Smooth muscle cell (in vitro differentiated cells): ENCODE data around the gene RERE. TPM values are rescaled to one million over a fixed set of nuclear protein-coding genes. Genes with fewer than 3 reads are reported as not detected.

Experiments
- DNase-seq: peaks from one replicate; lab custom pipeline; 2025; ENCODE audit not compliant: unreplicated experiment; lab: John Stamatoyannopoulos, UW
- H2AFZ ChIP-seq: fragments of 200-600 bp; sonication (generic); 2 replicates; pipeline ENCODE4 v1.6.0; 2016; ENCODE audit warnings: antibody characterized with exemption, low read depth, mild to moderate bottlenecking
- H3F3A ChIP-seq: fragments of 200-600 bp; sonication (generic); 2 replicates; pipeline ENCODE4 v1.6.0; 2017; ENCODE audit warnings: antibody characterized with exemption, low read depth
- H3K27ac ChIP-seq: fragments of 200-600 bp; sonication (generic); 2 replicates; pipeline ENCODE4 v1.5.1; 2016; ENCODE audit warnings: low read depth, mild to moderate bottlenecking
- H3K27me3 ChIP-seq: fragments of 200-600 bp; sonication (generic); 2 replicates; pipeline ENCODE4 v1.6.1; 2016; ENCODE audit warnings: low read depth, mild to moderate bottlenecking
- H3K36me3 ChIP-seq: fragments of 200-600 bp; sonication (generic); 2 replicates; pipeline ENCODE4 v1.5.1; 2016; ENCODE audit warnings: low read depth
- H3K4me1 ChIP-seq: fragments of 200-600 bp; sonication (generic); 2 replicates; pipeline ENCODE4 v1.5.1; 2016; ENCODE audit warnings: low read depth
- H3K4me2 ChIP-seq: fragments of 200-600 bp; sonication (generic); 2 replicates; pipeline ENCODE4 v1.6.0; 2016; ENCODE audit warnings: mild to moderate bottlenecking
- H3K4me3 ChIP-seq: fragments of 200-600 bp; sonication (generic); 2 replicates; pipeline ENCODE4 v1.5.1; 2016; ENCODE audit warnings: mild to moderate bottlenecking
- H3K79me2 ChIP-seq: fragments of 200-600 bp; sonication (generic); 2 replicates; pipeline ENCODE4 v1.6.0; 2016; ENCODE audit warnings: low read depth, mild to moderate bottlenecking
- H3K9ac ChIP-seq: fragments of 200-600 bp; sonication (generic); 2 replicates; pipeline ENCODE4 v1.6.0; 2016; ENCODE audit warnings: low read depth
- H3K9me3 ChIP-seq: fragments of 200-600 bp; sonication (generic); replicated peaks from 2 replicates; pipeline ENCODE4 v1.5.1; 2016; ENCODE audit warnings: low read depth
- H4K20me1 ChIP-seq: fragments of 200-600 bp; sonication (generic); 2 replicates; pipeline ENCODE4 v1.6.0; 2016; ENCODE audit warnings: low read depth
- WGBS: methylation state at CpG from one replicate; pipeline ENCODE4 v1.1.7; 2016; ENCODE audit warnings: low lambda C conversion rate; 5-methylcytosine and 5-hydroxymethylcytosine counted together
- polyA plus RNA-seq: library from polyadenylated mRNA; unstranded; fragments of >200 nt; fragmentation: Nextera tagmentation; extraction: Ambion mirVana; gene quantifications from 2 replicates; pipeline ENCODE4 v1.2.1, GENCODE V29; 2016
- total RNA-seq: library from RNA; depleted of rRNA; stranded (reverse); fragments of >200 nt; gene quantifications from 2 replicates; pipeline ENCODE4 v1.2.3, GENCODE V29; 2014
- TF ChIP-seq, protein P1 (sequence below): fragments of 200-600 bp; sonication (generic); IDR thresholded peaks from 2 replicates; pipeline ENCODE4 v1.5.1; 2017; ENCODE audit warnings: borderline replicate concordance, mild to moderate bottlenecking, antibody characterized with exemption; ENCODE audit not compliant: insufficient read depth, poor library complexity, severe bottlenecking

The RERE gene
- total and polyA plus RNA-seq, 2 experiments from 2014 or later, result 45.6 to 59.2 TPM

- H4K20me1 ChIP-seq, result peaks cover 99% of the 10 kb centered on the region
- H3K9ac ChIP-seq, result no peak overlapping the region
- H2AFZ ChIP-seq, result no peak overlapping the region
- 61% methylated on average over 7 of the region's 7 CpGs for WGBS
- H3K4me1 ChIP-seq, result peaks cover 28% of the 10 kb centered on the region
- H3K4me3 ChIP-seq, result no peak overlapping the region
- H3K36me3 ChIP-seq, result peaks cover 5% of the 10 kb centered on the region
- H3K27me3 ChIP-seq, result no peaks in the 10 kb centered on the region
- DNase-seq, result no peak
- H3K4me2 ChIP-seq, result no peak overlapping the region
- peaks cover 79% of the 10 kb centered on the region for H3K79me2 ChIP-seq
- H3K27ac ChIP-seq, result no peak overlapping the region
- peaks cover 25% of the 10 kb centered on the region for H3F3A ChIP-seq
- no peaks in the 10 kb centered on the region for H3K9me3 ChIP-seq
- TF ChIP-seq, protein P1, sequence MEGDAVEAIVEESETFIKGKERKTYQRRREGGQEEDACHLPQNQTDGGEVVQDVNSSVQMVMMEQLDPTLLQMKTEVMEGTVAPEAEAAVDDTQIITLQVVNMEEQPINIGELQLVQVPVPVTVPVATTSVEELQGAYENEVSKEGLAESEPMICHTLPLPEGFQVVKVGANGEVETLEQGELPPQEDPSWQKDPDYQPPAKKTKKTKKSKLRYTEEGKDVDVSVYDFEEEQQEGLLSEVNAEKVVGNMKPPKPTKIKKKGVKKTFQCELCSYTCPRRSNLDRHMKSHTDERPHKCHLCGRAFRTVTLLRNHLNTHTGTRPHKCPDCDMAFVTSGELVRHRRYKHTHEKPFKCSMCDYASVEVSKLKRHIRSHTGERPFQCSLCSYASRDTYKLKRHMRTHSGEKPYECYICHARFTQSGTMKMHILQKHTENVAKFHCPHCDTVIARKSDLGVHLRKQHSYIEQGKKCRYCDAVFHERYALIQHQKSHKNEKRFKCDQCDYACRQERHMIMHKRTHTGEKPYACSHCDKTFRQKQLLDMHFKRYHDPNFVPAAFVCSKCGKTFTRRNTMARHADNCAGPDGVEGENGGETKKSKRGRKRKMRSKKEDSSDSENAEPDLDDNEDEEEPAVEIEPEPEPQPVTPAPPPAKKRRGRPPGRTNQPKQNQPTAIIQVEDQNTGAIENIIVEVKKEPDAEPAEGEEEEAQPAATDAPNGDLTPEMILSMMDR, result no peak
These were observed 424.9 kb downstream of the RERE start for GRCh38 chr1:8392522-8392921.

GRCh38 chr1:8390707-8391106 is 426.7 kb downstream of the RERE start:
- Histone ChIP-seq H4K20me1 (peaks cover 97% of the 10 kb centered on the region), H3K27me3 (no peaks in the 10 kb centered on the region), H3K27ac (no peak overlapping the region), H3K79me2 (peaks cover 90% of the 10 kb centered on the region), H3K4me1 (peaks cover 23% of the 10 kb centered on the region), H3K4me3 (no peak overlapping the region), H3K9ac (no peak overlapping the region), H3K36me3 (peaks cover 5% of the 10 kb centered on the region), H3F3A (peaks cover 33% of the 10 kb centered on the region), H3K4me2 (no peak overlapping the region), H2AFZ (no peak overlapping the region), H3K9me3 (no peaks in the 10 kb centered on the region)
- WGBS, result 94% methylated on average over 4 of the region's 4 CpGs
- TF ChIP-seq, protein P1, result no peak
- DNase-seq, result no peak

DNA sequence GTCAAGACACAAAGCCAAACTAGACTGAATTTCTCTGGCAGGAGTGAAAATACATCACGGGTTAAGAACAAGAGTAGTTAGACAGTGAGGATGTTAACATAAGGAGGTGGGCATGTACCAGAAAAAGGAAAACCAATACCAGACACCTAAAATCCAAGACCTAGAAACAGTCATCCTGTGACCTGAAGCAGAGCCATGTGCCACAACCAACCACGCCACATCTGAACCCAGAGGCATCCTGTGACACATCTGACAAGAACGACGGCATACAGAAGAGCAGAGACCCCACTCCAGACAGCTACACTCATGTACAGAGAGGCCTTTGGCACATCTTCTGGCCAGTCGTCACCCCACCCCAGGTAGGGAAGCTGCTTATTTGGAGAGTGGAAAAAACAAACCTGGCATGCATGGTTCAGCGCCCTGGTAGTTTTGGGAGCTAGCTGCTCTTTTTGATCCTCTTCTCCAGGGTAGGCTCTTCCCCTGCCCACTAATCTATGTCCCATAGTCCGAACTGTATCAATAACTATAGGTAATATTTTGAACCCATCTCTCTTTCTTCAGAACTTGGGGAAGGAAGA is 427.4 kb downstream of the RERE start:
- H3K9ac ChIP-seq, result no peak overlapping the region
- peaks cover 97% of the 10 kb centered on the region for H4K20me1 ChIP-seq
- WGBS, result 98% methylated on average over 7 of the region's 7 CpGs
- H3K4me3 ChIP-seq, result no peak overlapping the region
- no peak overlapping the region for H3K27ac ChIP-seq
- peaks cover 5% of the 10 kb centered on the region for H3K36me3 ChIP-seq
- H3K4me2 ChIP-seq, result no peak overlapping the region
- peaks cover 91% of the 10 kb centered on the region for H3K79me2 ChIP-seq
- H2AFZ ChIP-seq, result no peak overlapping the region
- DNase-seq, result no peak
- TF ChIP-seq, protein P1, result no peak
- no peaks in the 10 kb centered on the region for H3K27me3 ChIP-seq
- peaks cover 24% of the 10 kb centered on the region for H3K4me1 ChIP-seq
- H3F3A ChIP-seq, result peaks cover 31% of the 10 kb centered on the region
- no peaks in the 10 kb centered on the region for H3K9me3 ChIP-seq
